ENCODE measurements around the gene PI4KA. TPM values are rescaled to one million over a fixed set of nuclear protein-coding genes. Genes with fewer than 3 reads are reported as not detected.
"Not testable (repeated sequence)": the region's sequence is repeated elsewhere in the genome, so short reads cannot be mapped to it uniquely, and the experiment has no call there.

PI4KA gene
- total and polyA plus RNA-seq, 4 donors = 19.4 to 47.5 (median 36.3) TPM

- TF ChIP-seq ZBTB33 (IDR thresholded peaks at IDR 0.05) (no peak), SP1 (IDR thresholded peaks at IDR 0.05) (no peak), RXRA (IDR thresholded peaks at IDR 0.05) (no peak)
Measured at GRCh38 chr22:20724676-20725454, 133.7 kb downstream of the PI4KA start (continued).

- Histone ChIP-seq H3K9ac (ENCODE audit: low read depth in 1 of 2, low read length in 2 of 2) (no peak overlapping the region), H3K36me3 (ENCODE audit: control insufficient read depth in 4 of 4, insufficient read depth in 3 of 4, low read depth in 1 of 4, low read length in 3 of 4) (peaks cover 3 to 25% (median 10%) of the 10 kb centered on the region in 4 donors), H3K4me3 (ENCODE audit: low read depth in 1 of 3, low read length in 3 of 3) (no peak overlapping the region), H3K4me1 (ENCODE audit: control insufficient read depth in 4 of 4, insufficient read depth in 4 of 4, low read length in 3 of 4) (peaks cover 0 to 5% (median 0%) of the 10 kb centered on the region in 4 donors), H3K27me3 (ENCODE audit: control insufficient read depth in 4 of 4, insufficient read depth in 4 of 4, low read length in 3 of 4) (no peaks in the 10 kb centered on the region), H3K9me3 (ENCODE audit: control insufficient read depth in 4 of 4, low read length in 3 of 4) (no peaks in the 10 kb centered on the region), H3K27ac (ENCODE audit: low read depth in 1 of 2, low read length in 2 of 2) (no peak overlapping the region)
- TF ChIP-seq RXRA (IDR thresholded peaks at IDR 0.05) = no peak
- no peak for TF ChIP-seq FOXA2 (IDR thresholded peaks at IDR 0.05)
- TF ChIP-seq MAX (IDR thresholded peaks at IDR 0.05) = no peak
- TF ChIP-seq NR2F2 (IDR thresholded peaks at IDR 0.05) = no peak
- no peak for TF ChIP-seq GABPA (IDR thresholded peaks at IDR 0.05 in 1 of 2, conservative IDR thresholded peaks at IDR 0.05 in 1 of 2)
- no peak for TF ChIP-seq YY1 (IDR thresholded peaks at IDR 0.05)
- no peak for TF ChIP-seq RAD21 (IDR thresholded peaks at IDR 0.05)
- TF ChIP-seq ZBTB33 (IDR thresholded peaks at IDR 0.05) = no peak
- no peak for TF ChIP-seq SP1 (IDR thresholded peaks at IDR 0.05)
- WGBS = 92% methylated on average over 13 of the region's 13 CpGs
- no peak for DNase-seq (ENCODE audit: low spot score)
Measured at GRCh38 chr22:20721409-20722218, 137.0 kb downstream of the PI4KA start.

- WGBS = 94% methylated on average over 13 of the region's 13 CpGs
- peaks cover 0 to 18% (median 6%) of the 10 kb centered on the region in 4 donors for H3K36me3 ChIP-seq (ENCODE audit: control insufficient read depth in 4 of 4, insufficient read depth in 3 of 4, low read depth in 1 of 4, low read length in 3 of 4)
- TF ChIP-seq RXRA (IDR thresholded peaks at IDR 0.05) = no peak
- TF ChIP-seq YY1 (IDR thresholded peaks at IDR 0.05) = no peak
- TF ChIP-seq ZBTB33 (IDR thresholded peaks at IDR 0.05) = no peak
- no peak for TF ChIP-seq CTCF (IDR thresholded peaks at IDR 0.05; ENCODE audit: low read depth, low read length, missing input control)
- no peak for TF ChIP-seq EGR1 (IDR thresholded peaks at IDR 0.05; ENCODE audit: low read depth in 2 of 2)
- no peak for TF ChIP-seq GABPA (IDR thresholded peaks at IDR 0.05 in 1 of 2, conservative IDR thresholded peaks at IDR 0.05 in 1 of 2)
- H3K4me3 ChIP-seq (ENCODE audit: low read depth in 1 of 3, low read length in 3 of 3) = no peak overlapping the region
- H3K9me3 ChIP-seq (ENCODE audit: control insufficient read depth in 4 of 4, low read length in 3 of 4) = no peaks in the 10 kb centered on the region
- H3K27ac ChIP-seq (ENCODE audit: low read depth in 1 of 2, low read length in 2 of 2) = no peak overlapping the region
- H3K9ac ChIP-seq (ENCODE audit: low read depth in 1 of 2, low read length in 2 of 2) = no peak overlapping the region
- DNase-seq (ENCODE audit: low spot score) = no peak
- H3K27me3 ChIP-seq (ENCODE audit: control insufficient read depth in 4 of 4, insufficient read depth in 4 of 4, low read length in 3 of 4) = no peaks in the 10 kb centered on the region
- peaks cover 0 to under 1% (median 0%) of the 10 kb centered on the region in 4 donors for H3K4me1 ChIP-seq (ENCODE audit: control insufficient read depth in 4 of 4, insufficient read depth in 4 of 4, low read length in 3 of 4)
Measured at GRCh38 chr22:20720692-20721408, 137.8 kb downstream of the PI4KA start.

- H3K9ac ChIP-seq (ENCODE audit: low read depth in 1 of 2, low read length in 2 of 2); H3K4me1 ChIP-seq (ENCODE audit: control insufficient read depth in 4 of 4, insufficient read depth in 4 of 4, low read length in 3 of 4); H3K27me3 ChIP-seq (ENCODE audit: control insufficient read depth in 4 of 4, insufficient read depth in 4 of 4, low read length in 3 of 4); DNase-seq (ENCODE audit: low spot score); H3K4me3 ChIP-seq (ENCODE audit: low read depth in 1 of 3, low read length in 3 of 3); H3K27ac ChIP-seq (ENCODE audit: low read depth in 1 of 2, low read length in 2 of 2); H3K9me3 ChIP-seq (ENCODE audit: control insufficient read depth in 4 of 4, low read length in 3 of 4): not testable (repeated sequence)
- peaks cover 0 to 13% (median 8%) of the 10 kb centered on the region in 4 donors for H3K36me3 ChIP-seq (ENCODE audit: control insufficient read depth in 4 of 4, insufficient read depth in 3 of 4, low read depth in 1 of 4, low read length in 3 of 4)
- WGBS = 94% methylated on average over 12 of the region's 13 CpGs
Measured at GRCh38 chr22:20718727-20719126, 139.9 kb downstream of the PI4KA start.

Measured in liver (tissue), 9 donors.